GM21619 (cell line): Measurements from ENCODE around the gene OTOG.

Source experiments
- ATAC-seq: cut with Tn5 transposase; IDR thresholded peaks from one replicate; pipeline ENCODE4 v1.9.1; 2021; ENCODE audit not compliant: unreplicated experiment

The OTOG gene

DNA sequence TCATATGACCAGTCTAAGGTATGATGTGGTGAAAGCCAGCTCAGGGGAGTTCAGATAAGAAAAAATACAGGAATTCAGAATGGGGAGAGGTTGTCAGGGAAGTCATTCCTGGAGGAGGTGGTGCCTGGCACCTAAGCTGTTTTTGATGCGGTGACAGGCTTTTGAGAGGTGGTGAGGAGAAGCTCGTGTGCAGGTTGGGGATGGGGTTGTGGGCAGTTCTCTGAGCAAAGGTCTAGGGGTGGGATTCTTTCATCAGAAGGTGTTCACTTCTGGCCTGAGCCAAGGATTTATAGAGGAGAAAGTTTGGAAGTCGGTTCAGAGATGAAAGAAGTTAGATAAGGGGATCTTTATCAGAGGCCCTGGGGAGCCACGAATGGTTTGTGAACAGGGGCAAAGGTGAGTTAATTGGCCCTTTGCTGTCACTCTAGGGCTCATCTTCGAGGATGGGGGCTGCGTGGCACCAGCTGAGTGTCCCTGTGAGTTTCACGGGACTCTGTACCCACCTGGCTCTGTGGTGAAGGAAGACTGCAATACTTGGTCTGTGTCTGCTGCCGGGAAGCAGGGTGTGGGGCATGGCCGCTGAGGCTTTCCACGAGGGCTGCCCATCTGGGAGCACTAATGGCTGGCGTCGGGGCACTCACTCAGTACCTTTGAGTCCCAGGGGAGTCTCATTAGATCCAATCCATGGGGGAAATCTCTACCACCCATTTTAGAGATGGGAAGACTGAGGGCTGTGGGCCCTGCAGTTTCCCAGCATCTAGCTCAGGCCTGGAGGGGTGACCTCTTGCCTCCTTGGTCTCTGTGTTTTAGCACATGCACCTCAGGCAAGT lies 13.4 kb downstream of the OTOG start:
- no peak for ATAC-seq

GRCh38 chr11:17561111-17561415 lies 14.0 kb downstream of the OTOG start:
- no peak for ATAC-seq

GRCh38 chr11:17561526-17561925 lies 14.5 kb downstream of the OTOG start:
- no peak for ATAC-seq

DNA sequence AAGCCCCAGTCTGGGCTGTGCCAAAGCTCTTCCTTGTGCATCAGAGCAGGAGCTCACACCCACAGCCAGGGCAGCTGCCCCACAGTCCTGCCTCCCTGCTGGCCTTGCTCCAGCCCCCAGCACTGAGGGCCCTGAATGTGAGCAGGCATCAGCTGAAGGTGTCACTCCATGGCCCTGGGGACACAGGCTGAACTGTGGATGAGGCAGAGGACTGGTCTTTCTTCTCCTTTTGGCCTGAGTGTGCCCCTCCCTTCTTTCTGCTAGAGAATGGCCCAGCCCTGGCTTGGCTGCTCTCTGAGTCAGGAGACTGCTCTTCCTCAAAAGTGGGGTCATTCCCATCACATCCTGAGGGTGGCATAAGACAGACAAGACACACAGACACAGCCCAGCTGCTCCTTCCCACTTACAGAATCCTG lies 16.2 kb downstream of the OTOG start:
- ATAC-seq: no peak

GRCh38 chr11:17563961-17564686 lies 17.1 kb downstream of the OTOG start:
- ATAC-seq: no peak

DNA sequence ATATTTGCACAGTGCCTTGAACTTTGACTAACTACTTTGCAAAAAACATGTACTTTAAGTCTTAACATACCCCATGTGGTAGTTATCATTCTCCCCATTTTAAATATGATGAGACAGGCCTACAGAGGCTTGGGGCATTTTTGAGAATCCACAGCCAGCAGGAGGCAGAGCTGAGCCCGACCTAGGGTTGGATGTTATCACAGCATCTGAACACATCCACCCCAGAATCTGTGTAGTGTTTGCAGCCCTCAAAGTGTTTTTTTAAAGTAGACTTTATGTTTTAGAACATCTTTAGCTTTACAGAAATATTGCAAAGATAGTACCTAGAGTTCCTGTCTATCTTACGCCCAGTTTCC lies 17.6 kb downstream of the OTOG start:
- ATAC-seq: no peak

GRCh38 chr11:17568944-17569343 lies 21.9 kb downstream of the OTOG start:
- no peak for ATAC-seq

GRCh38 chr11:17570034-17570433 lies 23.0 kb downstream of the OTOG start:
- ATAC-seq: no peak

DNA sequence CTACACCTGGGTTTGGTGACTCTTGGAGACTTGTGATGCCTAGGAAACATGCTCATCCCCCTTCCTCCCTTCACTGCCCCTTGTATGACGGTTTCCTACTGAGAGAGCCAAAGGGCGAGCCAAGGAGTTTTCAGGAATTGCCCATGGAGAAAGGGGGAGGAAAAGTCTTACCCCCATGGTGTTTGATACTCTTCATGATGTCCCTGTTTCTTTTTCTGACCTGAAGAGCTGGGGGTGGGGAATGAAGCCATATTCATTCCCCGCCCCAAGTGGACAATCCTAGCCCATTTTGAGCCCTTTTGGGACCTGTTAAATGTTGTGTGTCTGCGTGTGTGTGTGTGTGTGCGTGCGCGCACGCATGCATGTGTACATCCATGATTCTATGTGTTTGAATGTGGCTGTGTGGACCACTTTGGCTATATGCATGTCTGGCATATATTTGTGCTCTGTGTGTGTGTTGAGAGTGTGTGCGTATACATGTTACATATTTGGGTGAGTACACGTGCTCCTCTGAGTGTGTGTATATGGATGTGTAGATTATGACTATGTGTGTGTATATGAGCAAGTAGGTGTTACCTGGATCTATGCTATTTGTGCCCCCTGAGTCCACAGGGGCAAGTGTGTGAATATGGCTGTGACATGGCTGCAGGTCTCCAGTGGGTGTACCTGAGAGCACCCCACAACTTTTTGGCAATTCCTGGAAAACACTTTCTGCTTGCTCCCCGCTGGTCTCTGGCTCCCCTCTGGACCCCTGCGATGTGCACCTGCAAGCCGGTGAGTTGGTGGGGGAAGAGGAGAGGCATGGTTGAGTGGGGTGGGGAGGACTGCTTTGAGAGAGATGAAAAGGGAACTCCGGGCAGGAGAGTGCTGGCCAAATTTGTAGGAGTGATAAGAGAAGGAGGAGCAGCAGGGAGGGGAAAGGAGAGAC lies 24.6 kb downstream of the OTOG start:
- ATAC-seq: no peak

GRCh38 chr11:17572359-17572690 lies 25.3 kb downstream of the OTOG start:
- ATAC-seq: no peak

- no peak for ATAC-seq
These were observed 25.9 kb downstream of the OTOG start for GRCh38 chr11:17572791-17573460.

- ATAC-seq: no peak
These were observed 26.5 kb downstream of the OTOG start for GRCh38 chr11:17573526-17573925.

- ATAC-seq: no peak
These were observed 27.4 kb downstream of the OTOG start for GRCh38 chr11:17574141-17575091.

GRCh38 chr11:17575431-17576425 lies 28.7 kb downstream of the OTOG start:
- ATAC-seq: no peak

DNA sequence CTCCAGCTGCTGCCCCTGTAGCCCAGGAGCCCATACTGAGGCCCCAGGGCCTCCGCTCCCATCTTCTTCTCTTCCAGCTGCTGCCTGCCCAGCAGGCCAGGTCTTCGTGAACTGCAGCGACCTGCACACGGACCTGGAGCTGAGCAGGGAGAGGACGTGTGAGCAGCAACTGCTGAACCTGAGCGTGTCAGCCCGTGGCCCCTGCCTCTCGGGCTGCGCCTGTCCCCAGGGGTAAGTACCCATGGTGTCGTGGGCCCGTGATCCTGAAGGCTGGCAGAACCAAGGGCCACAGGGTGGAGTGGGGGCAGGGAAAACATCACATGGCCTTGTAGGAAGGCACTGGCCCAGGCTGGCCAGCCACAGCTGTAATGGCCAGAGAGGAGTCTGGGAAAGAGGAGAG lies 31.2 kb downstream of the OTOG start:
- ATAC-seq: no peak

DNA sequence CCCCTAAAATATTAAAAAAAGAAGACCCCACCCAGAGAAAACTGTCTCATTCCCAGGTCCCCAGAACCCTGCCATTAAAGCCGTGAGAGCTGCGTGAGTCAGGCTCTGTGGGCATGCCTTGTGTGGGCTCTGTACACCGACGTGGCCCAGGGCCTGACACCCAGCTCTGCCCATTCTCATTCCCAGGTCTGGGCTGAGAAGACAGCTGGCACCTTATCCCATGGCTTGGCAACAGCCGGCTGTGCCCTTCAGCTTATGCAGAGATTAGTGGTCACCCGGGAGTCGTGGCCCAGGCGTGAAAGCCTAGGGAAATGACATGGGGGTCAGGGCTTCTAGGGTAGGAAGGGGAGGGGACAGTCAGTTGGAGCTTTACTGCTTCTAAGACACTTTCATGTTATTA lies 31.9 kb downstream of the OTOG start:
- ATAC-seq: no peak

GRCh38 chr11:17579451-17579850 lies 32.4 kb downstream of the OTOG start:
- ATAC-seq: no peak

- no peak for ATAC-seq
These were observed 33.2 kb downstream of the OTOG start for GRCh38 chr11:17580271-17580670.
